NCI-H1105 (cell line): ENCODE measurements around the gene SCGB1D2.
"Not testable (repeated sequence)": the region's sequence is repeated elsewhere in the genome, so short reads cannot be mapped to it uniquely, and the experiment has no call there.

Source experiments
- DNase-seq: peaks from one replicate; lab custom pipeline; 2025; lab: John Stamatoyannopoulos, UW

The SCGB1D2 gene

DNA sequence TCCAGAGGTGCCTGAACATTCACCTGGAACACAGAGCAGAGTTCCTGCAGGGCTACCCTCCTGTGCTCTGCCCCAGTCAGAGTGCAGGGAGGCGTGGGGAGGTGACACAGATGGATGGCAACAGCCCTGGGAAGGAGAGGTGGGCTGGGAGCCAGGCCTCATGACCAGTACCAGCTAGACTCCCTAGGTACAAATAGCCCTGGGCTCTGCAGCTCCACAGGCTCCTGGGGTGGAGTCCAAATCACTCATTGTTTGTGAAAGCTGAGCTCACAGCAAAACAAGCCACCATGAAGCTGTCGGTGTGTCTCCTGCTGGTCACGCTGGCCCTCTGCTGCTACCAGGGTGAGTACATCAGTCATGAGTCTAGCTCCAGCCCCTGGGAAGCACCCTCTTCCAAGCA is at the start of gene SCGB1D2:
Gene SCGB1D2 (plus strand): TSS at position 219 of the 400 bp plus-strand sequence. CDS start 69 bp downstream, at position 288.
- peak; percentile 28 for DNase-seq

DNA sequence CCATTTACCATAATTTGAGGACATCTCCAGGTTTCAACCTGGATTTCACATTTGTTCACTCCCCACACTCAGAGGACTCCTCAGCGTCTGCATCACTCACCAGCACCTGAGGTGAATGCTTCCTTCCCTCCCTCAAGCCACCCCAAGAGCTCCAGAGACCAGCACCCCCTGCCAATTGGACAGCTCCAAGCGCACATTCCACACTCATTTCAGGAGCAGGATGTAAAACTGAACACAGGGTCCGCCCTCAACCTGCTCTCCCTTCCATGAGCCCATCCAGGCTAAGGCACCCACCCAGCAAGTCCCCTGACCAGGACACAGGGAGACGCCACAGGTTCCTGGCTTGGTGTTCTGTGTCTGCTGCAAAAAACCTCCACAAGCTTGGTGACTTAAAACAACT is 48.1 kb upstream of the SCGB1D2 start:
- DNase-seq, result no peak

DNA sequence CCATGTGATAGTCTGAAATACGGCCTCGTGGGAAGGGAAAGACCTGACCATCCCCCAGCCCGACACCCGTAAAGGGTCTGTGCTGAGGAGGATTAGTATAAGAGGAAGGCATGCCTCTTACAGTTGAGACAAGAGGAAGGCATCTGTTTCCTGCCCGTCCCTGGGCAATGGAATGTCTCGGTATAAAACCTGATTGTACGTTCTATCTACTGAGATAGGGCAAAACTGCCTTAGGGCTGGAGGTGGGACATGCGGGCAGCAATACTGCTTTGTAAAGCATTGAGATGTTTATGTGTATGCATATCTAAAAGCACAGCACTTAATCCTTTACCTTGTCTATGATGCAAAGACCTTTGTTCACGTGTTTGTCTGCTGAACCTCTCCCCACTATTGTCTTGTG is 47.0 kb upstream of the SCGB1D2 start:
- not testable (repeated sequence) for DNase-seq

- no peak for DNase-seq
These were observed 46.1 kb upstream of the SCGB1D2 start for GRCh38 chr11:62195945-62196344.

GRCh38 chr11:62197400-62197799 is 44.6 kb upstream of the SCGB1D2 start:
- not testable (repeated sequence) for DNase-seq

DNA sequence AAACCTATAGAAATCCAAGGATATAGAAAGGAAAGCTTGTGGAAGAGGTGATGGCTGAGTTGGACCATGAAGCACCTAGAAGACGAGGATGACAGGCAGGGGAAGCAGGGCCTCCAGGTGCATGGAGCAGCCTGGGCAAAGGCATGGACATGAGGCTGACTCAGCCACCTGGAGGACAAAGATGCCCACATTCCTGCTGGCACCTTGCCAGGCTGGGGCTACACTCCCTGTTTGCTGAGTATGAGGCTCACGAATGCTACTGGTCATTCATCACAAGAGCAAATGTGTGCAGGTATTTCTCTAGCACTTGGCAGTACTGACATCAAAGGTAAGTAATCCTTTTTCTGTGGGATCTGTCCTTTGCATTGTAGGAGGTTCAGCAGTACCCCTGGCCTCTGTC is 40.7 kb upstream of the SCGB1D2 start:
- DNase-seq, result no peak

DNA sequence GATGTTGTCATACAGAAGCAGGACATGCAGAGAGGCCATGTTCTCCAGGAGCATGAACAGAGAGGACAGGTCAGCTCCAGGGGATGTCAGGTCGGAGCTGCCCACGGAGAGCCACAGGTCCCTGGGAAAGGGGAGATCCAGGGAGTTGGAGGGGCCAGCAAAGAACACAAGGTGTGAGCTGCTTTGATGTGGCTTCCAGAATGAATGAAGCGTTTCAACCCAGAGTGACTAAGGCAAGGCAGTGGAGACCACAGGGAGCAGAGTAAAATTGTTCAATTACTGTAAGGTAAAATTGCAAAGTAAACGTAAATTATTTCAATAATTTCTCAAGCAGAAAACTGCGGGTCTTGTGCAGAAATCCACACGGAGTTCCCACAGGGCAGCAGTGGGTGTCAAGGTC is 39.1 kb upstream of the SCGB1D2 start:
- no peak for DNase-seq

GRCh38 chr11:62204430-62204829 is 37.6 kb upstream of the SCGB1D2 start:
- DNase-seq, result no peak

- no peak for DNase-seq
These were observed 36.6 kb upstream of the SCGB1D2 start for GRCh38 chr11:62205441-62205840.

DNA sequence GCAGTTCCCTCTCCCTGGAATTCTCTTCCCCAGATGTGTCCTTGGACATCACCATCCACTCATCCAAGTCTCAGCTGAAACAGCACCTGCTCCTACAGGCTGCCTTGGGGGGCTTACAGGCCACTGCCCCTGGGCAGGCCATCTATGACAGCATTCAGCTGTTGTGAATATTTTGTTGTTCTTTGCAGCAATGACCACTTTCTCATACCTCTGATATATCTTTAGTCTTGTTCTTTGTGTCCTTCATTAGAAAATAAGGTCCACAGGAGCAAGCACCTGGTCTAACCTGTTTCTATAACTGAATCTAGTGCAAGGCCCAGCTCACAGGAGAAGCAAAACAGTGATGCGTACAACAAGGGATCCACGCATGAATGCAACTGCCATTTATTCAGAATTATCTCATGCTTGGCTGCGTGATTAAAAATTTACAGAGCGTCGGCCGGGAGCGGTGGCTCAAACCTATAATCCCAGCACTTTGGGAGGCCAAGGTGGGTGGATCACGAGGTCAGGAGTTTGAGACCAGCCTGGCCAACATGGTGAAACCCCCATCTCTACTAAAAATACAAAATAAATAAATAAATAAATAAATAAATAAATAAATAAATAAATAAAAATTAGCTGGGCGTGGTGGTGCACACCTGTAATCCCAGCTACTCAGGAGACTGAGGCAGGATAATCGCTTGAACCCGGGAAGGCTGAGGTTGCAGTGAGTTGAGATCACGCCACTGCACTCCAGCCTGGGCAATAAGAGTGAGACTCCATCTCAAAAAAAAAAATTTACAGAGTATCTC is 35.6 kb upstream of the SCGB1D2 start:
- DNase-seq, result not testable (repeated sequence)

DNA sequence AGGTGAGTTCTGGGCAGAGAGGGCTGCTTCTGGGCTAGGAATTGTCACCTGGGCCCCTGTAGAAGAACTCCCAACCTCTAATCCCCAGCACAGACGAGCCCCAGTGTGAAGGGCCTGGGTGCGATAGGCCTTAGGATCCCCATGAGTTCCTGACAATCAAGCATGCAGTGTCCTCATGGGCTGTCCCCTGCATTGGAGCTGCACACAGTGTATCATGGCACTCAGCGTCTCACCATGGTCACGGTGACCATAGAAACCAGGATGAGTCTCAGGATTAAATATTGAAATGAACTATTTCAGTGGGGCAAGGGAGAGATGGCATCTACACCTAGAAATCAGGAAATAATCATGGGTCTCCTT is 33.3 kb upstream of the SCGB1D2 start:
- DNase-seq, result no peak

DNA sequence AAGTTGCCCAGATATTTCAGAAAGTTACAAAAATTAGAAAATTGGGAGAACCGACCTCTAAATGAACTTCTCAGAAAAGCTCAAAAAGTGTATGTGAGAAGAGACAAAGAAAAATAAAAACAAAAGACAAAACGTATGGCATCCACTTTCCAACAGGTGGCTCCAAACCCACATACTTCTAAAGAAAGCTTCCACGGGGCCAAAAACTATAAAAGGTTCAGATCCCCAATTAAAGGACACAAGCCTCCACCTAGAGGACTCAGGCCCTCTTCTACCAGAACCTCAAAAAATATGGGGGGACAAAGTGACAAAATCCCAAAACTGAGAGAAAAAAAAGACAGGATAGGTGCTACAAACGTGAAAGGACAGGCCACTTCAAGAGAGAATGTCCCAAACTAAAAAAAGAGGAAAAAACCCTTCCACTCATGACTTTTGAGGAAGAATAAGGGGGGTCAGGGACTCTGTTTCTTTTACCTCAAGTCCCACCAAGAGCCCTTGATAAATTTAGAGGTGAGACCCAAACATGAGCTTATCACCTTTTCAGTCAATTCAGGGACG is 24.8 kb upstream of the SCGB1D2 start:
- peak; percentile 26 for DNase-seq

GRCh38 chr11:62221498-62221897 is 20.5 kb upstream of the SCGB1D2 start:
- no peak for DNase-seq

- DNase-seq, result peak; percentile 34
These were observed 18.9 kb upstream of the SCGB1D2 start for GRCh38 chr11:62223095-62223494.

GRCh38 chr11:62233730-62234129 is 8.3 kb upstream of the SCGB1D2 start:
- no peak for DNase-seq

- no peak for DNase-seq
These were observed 5.9 kb upstream of the SCGB1D2 start for GRCh38 chr11:62236187-62236586.

- no peak for DNase-seq
These were observed 4.5 kb upstream of the SCGB1D2 start for GRCh38 chr11:62237499-62237898.

- DNase-seq, result no peak
These were observed 3.9 kb upstream of the SCGB1D2 start for GRCh38 chr11:62238151-62238550.

- no peak for DNase-seq
These were observed 944 bp upstream of the SCGB1D2 start for GRCh38 chr11:62241095-62241494.

DNA sequence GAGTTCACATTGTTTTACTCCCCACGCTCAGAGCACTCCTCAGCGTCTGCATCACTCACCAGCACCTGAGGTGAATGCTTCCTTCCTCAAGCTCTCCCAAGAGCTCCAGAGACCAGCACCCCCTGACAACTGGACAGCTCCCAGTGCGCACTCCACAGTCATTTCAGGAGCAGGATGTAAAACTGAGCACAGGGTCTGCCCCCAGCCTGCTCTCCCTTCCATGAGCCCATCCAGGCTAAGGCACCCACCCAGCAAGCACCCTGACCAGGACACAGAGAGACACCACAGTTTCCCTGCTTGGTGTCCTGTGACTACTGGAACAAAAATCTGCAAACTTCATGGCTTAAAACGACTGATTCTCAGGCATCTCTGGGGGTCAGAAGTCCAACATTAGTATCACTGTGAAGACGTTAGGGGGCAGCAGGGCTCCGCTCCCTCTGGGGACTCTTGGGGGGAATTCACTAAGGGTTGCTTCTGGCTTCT is 3.3 kb downstream of the SCGB1D2 start:
- DNase-seq, result no peak

DNA sequence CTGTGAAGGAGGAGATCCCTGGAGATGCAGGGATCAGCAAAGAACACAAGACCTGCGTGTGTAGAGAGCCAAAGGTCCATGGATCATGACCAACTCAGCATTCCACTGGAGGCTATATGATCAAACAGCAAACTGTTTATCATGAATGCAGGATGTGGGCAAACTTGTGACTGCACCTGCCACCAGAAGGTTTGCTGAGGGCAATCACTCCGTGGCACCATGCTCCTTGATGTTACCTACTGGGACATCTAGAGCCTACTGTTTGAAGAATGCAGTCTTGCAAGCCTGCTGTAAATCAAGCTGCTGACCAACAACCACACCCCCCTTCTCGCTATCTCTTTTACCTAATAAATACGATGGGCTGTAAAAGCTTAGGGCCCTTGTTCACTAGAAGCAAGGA is 9.7 kb downstream of the SCGB1D2 start:
- no peak for DNase-seq

- DNase-seq, result no peak
These were observed 12.0 kb downstream of the SCGB1D2 start for GRCh38 chr11:62253999-62254542.

DNA sequence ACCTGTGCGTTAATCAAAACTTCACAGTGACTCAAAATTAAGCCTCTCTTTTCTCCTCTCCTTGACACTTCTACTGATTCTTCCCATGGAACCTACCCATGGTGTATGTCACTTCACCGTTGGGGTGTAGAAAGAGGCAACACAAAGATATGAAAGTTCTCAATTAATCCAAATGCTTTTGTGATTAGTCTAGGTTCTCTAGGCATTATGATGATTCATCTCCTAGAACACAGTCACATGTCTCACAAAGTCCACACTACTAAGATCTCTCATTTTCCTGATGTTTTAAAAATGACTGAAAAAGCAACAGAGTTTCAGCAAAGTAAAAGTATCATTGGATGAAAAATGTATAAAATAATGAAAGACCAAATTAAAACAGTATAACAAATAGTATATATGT is 14.2 kb downstream of the SCGB1D2 start:
- DNase-seq, result no peak
